ENCODE measurements around the gene CGB8.

DNA sequence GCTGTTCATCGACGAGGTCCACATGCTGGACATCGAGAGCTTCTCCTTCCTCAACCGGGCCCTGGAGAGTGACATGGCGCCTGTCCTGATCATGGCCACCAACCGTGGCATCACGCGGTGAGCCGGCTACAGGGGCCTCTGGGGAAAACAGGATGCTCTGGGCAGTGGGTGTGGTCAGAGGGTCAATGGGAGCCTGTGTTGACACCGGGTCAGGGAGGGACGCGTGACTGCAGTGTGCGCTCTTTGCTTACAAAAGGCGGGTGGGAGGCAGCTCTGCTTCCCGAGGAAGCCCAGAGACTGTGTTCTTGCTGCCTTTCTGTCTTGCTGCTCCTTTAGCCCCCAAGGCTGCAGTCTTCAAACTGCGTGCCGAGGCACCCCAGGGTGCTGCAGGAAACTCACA is 37.7 kb downstream of the CGB8 start:
- TF ChIP-seq, protein P1, sequence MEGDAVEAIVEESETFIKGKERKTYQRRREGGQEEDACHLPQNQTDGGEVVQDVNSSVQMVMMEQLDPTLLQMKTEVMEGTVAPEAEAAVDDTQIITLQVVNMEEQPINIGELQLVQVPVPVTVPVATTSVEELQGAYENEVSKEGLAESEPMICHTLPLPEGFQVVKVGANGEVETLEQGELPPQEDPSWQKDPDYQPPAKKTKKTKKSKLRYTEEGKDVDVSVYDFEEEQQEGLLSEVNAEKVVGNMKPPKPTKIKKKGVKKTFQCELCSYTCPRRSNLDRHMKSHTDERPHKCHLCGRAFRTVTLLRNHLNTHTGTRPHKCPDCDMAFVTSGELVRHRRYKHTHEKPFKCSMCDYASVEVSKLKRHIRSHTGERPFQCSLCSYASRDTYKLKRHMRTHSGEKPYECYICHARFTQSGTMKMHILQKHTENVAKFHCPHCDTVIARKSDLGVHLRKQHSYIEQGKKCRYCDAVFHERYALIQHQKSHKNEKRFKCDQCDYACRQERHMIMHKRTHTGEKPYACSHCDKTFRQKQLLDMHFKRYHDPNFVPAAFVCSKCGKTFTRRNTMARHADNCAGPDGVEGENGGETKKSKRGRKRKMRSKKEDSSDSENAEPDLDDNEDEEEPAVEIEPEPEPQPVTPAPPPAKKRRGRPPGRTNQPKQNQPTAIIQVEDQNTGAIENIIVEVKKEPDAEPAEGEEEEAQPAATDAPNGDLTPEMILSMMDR (conservative IDR thresholded peaks at IDR 0.05 in 1 of 2, IDR thresholded peaks at IDR 0.05 in 1 of 2; ENCODE audit: extremely low read depth in 1 of 2, insufficient read depth in 1 of 2, low read depth in 1 of 2, low read length in 2 of 2): no peak
- TF ChIP-seq EZH2 (IDR thresholded peaks at IDR 0.05; ENCODE audit: borderline replicate concordance, low read length): no peak

Measured in mammary epithelial cell (primary cell).